Gastrocnemius medialis (tissue), 4 donors: ENCODE measurements around the gene MVD. TPM values are rescaled to one million over a fixed set of nuclear protein-coding genes. Genes with fewer than 3 reads are reported as not detected.

Experiments
- ATAC-seq, 2 donors: fragments of 150-250 bp; one replicate each; pipeline ENCODE4 v1.9.1; 2016
- DNase-seq, 2 donors: peaks; one replicate each; pipeline ENCODE4 v3.0.0-alpha.2; 2019
- H3K27ac ChIP-seq, 4 donors: fragments of 200-600 bp; sonication (generic); 1 replicate in 1 of 4; 2 replicates in 3 of 4; pipeline ENCODE4 v1.5.1; 2016 to 2018; ENCODE audit warnings: mild to moderate bottlenecking in 2 of 4, moderate library complexity in 1 of 4
- H3K27me3 ChIP-seq, 3 donors: fragments of 200-600 bp; sonication (generic) in 2 of 3; 1 replicate in 1 of 3; 2 replicates in 2 of 3; pipeline versions ENCODE4 v1.5.1 to v1.6.0; 2016 to 2019; ENCODE audit warnings: mild to moderate bottlenecking in 1 of 3, moderate library complexity in 1 of 3
- H3K36me3 ChIP-seq, 2 donors: fragments of 200-600 bp; sonication (generic) in 1 of 2; one replicate each; pipeline ENCODE4 v1.5.1; 2017 to 2018
- H3K4me1 ChIP-seq, 2 donors: fragments of 200-600 bp; sonication (generic) in 1 of 2; one replicate each; pipeline ENCODE4 v1.5.1; 2016 to 2017; ENCODE audit warnings: mild to moderate bottlenecking in 2 of 2
- H3K4me3 ChIP-seq, 4 donors: fragments of 200-600 bp; sonication (generic) in 3 of 4; 1 replicate in 1 of 4; 2 replicates in 3 of 4; pipeline ENCODE4 v1.5.1; 2016 to 2019; ENCODE audit warnings: mild to moderate bottlenecking in 2 of 4
- H3K9me3 ChIP-seq, 3 donors: fragments of 200-600 bp; sonication (generic) in 2 of 3; 1 replicate in 1 of 3; 2 replicates in 2 of 3; pipeline ENCODE4 v1.5.1; 2016 to 2019
- CTCF ChIP-seq, 5 experiments: fragments of 450-650 bp in 3 of 5; fragments of 200-600 bp in 2 of 5; sonication (generic) in 2 of 5; IDR thresholded peaks in 4 of 5; conservative IDR thresholded peaks in 1 of 5; 1 replicate in 4 of 5; 2 replicates in 1 of 5; pipeline ENCODE4 v1.5.1; 2016 to 2019; ENCODE audit warnings: antibody characterized with exemption in 5 of 5, mild to moderate bottlenecking in 3 of 5, moderate library complexity in 3 of 5
- POLR2A ChIP-seq, 2 donors: fragments of 450-650 bp; IDR thresholded peaks; one replicate each; pipeline ENCODE4 v1.6.1; 2017; ENCODE audit warnings: antibody characterized with exemption in 2 of 2, mild to moderate bottlenecking in 2 of 2, moderate library complexity in 2 of 2
- in situ Hi-C, 4 donors: fragments of 200-750 bp; cut with MboI; loops; one replicate each; pipeline versions ENCODE4 v1.15.0 to v1.8.0; 2017; ENCODE audit warnings: low sequenced_read_pairs in 4 of 4
- intact Hi-C: fragments of 100-400 bp; cut with DNase I; formaldehyde crosslinking; loops from one replicate; pipeline ENCODE4 v1.15.1; 2023; ENCODE audit warnings: low total_unique reads
- total RNA-seq, 4 donors: library from RNA; depleted of rRNA; stranded (reverse); fragments of >200 nt; gene quantifications; one replicate each; pipeline versions ENCODE4 v1.1.0 to v1.2.3, GENCODE V29; 2016

MVD gene
- total RNA-seq, 4 donors from 2014 or later, result 9.0 to 16.3 (median 13.4) TPM

- TF ChIP-seq CTCF (IDR thresholded peaks at IDR 0.05 in 4 of 5, conservative IDR thresholded peaks at IDR 0.05 in 1 of 5) (no peak), POLR2A (IDR thresholded peaks at IDR 0.05) (no peak)
- peaks cover 0 to 45% of the 10 kb centered on the region in 2 donors for H3K36me3 ChIP-seq
- DNase-seq (no peak), ATAC-seq (no peak)
- H3K27me3 ChIP-seq, result no peaks in the 10 kb centered on the region
- H3K9me3 ChIP-seq, result no peaks in the 10 kb centered on the region
- no peak overlapping the region for H3K4me3 ChIP-seq
- H3K4me1 ChIP-seq, result no peaks in the 10 kb centered on the region
- in situ Hi-C loops, result no loop called here
- no peak overlapping the region for H3K27ac ChIP-seq
- intact Hi-C loops, result no loop called here
These were observed 57.4 kb downstream of the MVD start for GRCh38 chr16:88605186-88606147.

- H3K4me1 ChIP-seq, result no peaks in the 10 kb centered on the region
- in situ Hi-C loops, result no loop called here
- H3K9me3 ChIP-seq, result no peaks in the 10 kb centered on the region
These were observed 60.8 kb downstream of the MVD start for GRCh38 chr16:88602091-88602490.

More at GRCh38 chr16:88602091-88602490, 60.8 kb downstream of the MVD start:
- no peak overlapping the region for H3K27ac ChIP-seq
- no peaks in the 10 kb centered on the region for H3K27me3 ChIP-seq
- no peak overlapping the region for H3K4me3 ChIP-seq
- TF ChIP-seq CTCF (IDR thresholded peaks at IDR 0.05 in 4 of 5, conservative IDR thresholded peaks at IDR 0.05 in 1 of 5), result no peak
- no peak for TF ChIP-seq POLR2A (IDR thresholded peaks at IDR 0.05)
- H3K36me3 ChIP-seq, result peaks cover 2 to 45% of the 10 kb centered on the region in 2 donors
- intact Hi-C loops, result no loop called here
- ATAC-seq (no peak), DNase-seq (no peak)

Other genes starting within 250 kb of the MVD start
- gene ZFPM1, start 209.8 kb downstream of the MVD start, total RNA-seq, result under 1 TPM; 0.31 to 0.71 (median 0.56) TPM
- 10 to 100 TPM; 10.9 to 20.5 (median 18.4) TPM for gene ZC3H18, start 92.7 kb downstream of the MVD start, total RNA-seq
- not detected for gene IL17C, start 24.5 kb downstream of the MVD start, total RNA-seq
- gene CYBA, start 12.0 kb downstream of the MVD start, total RNA-seq, result 10 to 100 TPM in 3 of 4 donors, 1 to 10 TPM in 1; 5.1 to 33.2 (median 28.7) TPM
- 1 to 10 TPM; 1.2 to 2.2 (median 1.6) TPM for gene SNAI3, start 23.4 kb upstream of the MVD start, total RNA-seq
- gene RNF166, start 43.3 kb upstream of the MVD start, total RNA-seq, result 10 to 100 TPM; 22.9 to 32.5 (median 26.1) TPM
- gene CTU2, start 43.4 kb upstream of the MVD start, total RNA-seq, result 10 to 100 TPM; 11.1 to 17.7 (median 14.1) TPM
- 10 to 100 TPM in 3 of 4 donors, 1 to 10 TPM in 1; 9.0 to 37.0 (median 16.5) TPM for gene PIEZO1, start 122.1 kb upstream of the MVD start, total RNA-seq
- gene CDT1, start 140.7 kb upstream of the MVD start, total RNA-seq, result 1 to 10 TPM in 1 of 4 donors, under 1 TPM in 2, not detected in 1; 0.31 to 2.5 (median 0.42) TPM
- gene APRT, start 148.8 kb upstream of the MVD start, total RNA-seq, result 10 to 100 TPM; 56.2 to 78.7 (median 62.4) TPM
- 10 to 100 TPM in 2 of 4 donors, 1 to 10 TPM in 2; 8.8 to 14.7 (median 10.0) TPM for gene GALNS, start 193.9 kb upstream of the MVD start, total RNA-seq
- 10 to 100 TPM; 17.8 to 27.9 (median 20.5) TPM for gene TRAPPC2L, start 194.0 kb upstream of the MVD start, total RNA-seq
- not detected for gene PABPN1L, start 203.6 kb upstream of the MVD start, total RNA-seq